ENCODE data around the gene FXN. TPM values are rescaled to one million over a fixed set of nuclear protein-coding genes. Genes with fewer than 3 reads are reported as not detected.
"Not testable (repeated sequence)": the region's sequence is repeated elsewhere in the genome, so short reads cannot be mapped to it uniquely, and the experiment has no call there.

FXN gene
- total RNA-seq (10 to 100 TPM; 12.2 to 12.9 TPM), total RNA-seq (4.6 to 28.6 (median 11.7) reads per million in 172 experiments)
- 20.7 TPM for polyA plus RNA-seq (2013, experiment 1 of 2)
- 16.8 TPM for polyA plus RNA-seq (2013, experiment 2 of 2)

GRCh38 chr9:69035438-69036308 is at the start of gene FXN:
FXN (plus strand) TSS chr9:69035752; CDS start chr9:69035783, 31 bp downstream.
- H3K27ac ChIP-seq (ENCODE audit: low read depth in 1 of 2, low read length in 2 of 2): peak within 1 kb of the TSS; percentile 35 to 58
- Mint-ChIP-seq H3K4me1 (ENCODE audit: low read depth) (peaks cover 31% of the 10 kb centered on the region), H3K4me3 (peak within 1 kb of the TSS; percentile 93), H3K36me3 (ENCODE audit: low read depth) (peaks cover 15% of the 10 kb centered on the region), H3K27me3 (no peaks in the 10 kb centered on the region), H3K9me3 (no peaks in the 10 kb centered on the region), H3K27ac (peak within 1 kb of the TSS; percentile 78)
- peak; percentile 98 for TF ChIP-seq CTCF (IDR thresholded peaks at IDR 0.05)
- peaks cover 21% of the 10 kb centered on the region for H3K4me1 ChIP-seq (ENCODE audit: insufficient read depth, low read length)
- DNase-seq (peak; percentile 56 to 90 (median 78)), ATAC-seq (ENCODE audit: poor library complexity) (peak; percentile 87)
- no peaks in the 10 kb centered on the region for H3K27me3 ChIP-seq (ENCODE audit: control insufficient read depth in 1 of 2, insufficient read depth in 2 of 2, low read length in 2 of 2)
- H3K36me3 ChIP-seq (ENCODE audit: insufficient read depth, low read length): peaks cover 4% of the 10 kb centered on the region
- POLR2A ChIA-PET: interaction anchor here (0.5 to 2.4 kb wide), 16 partner anchors 11 to 469 kb away, joined by 3 to 32 read pairs (median 4); a partner anchor contains a TSS
- H3K4me3 ChIP-seq (ENCODE audit: low read length): peak within 1 kb of the TSS; percentile 86
- intact Hi-C loops (cut with DNase I, micrococcal nuclease): loop anchor here (1.0 to 10.0 kb wide), 5 partner anchors 8 to 1219 kb away; partner anchors contain the start of gene SMC5 (in 1 of the 2)
- H3K9me3 ChIP-seq (ENCODE audit: control insufficient read depth in 1 of 2, insufficient read depth in 1 of 2, low read length in 2 of 2): peaks cover 0 to 5% of the 10 kb centered on the region in 2 experiments
- CTCF ChIA-PET: interaction anchor here (0.6 to 2.4 kb wide), 16 partner anchors 9 to 715 kb away, joined by 3 to 8 read pairs (median 3); partner anchors contain the start of gene TJP2

DNA sequence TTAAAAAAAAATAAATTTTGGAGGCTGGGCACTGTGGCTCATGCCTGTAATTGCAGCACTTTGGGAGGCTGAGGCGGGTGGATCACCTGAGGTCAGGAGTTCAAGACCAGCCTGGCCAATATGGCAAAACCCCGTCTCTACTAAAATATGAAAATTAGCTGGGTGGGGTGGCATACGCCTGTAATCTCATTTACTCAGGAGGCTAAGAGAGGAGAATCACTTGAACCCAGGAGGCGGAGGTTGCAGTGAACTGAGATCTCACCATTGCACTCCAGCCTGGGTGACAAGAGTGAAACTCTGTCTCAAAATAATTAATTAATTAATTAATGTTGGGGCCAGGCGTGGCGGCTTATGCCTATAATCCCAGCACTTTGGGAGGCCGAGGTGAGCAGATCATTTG is 48.6 kb upstream of the FXN start:
- H3K27me3 Mint-ChIP-seq; H3K4me1 Mint-ChIP-seq (ENCODE audit: low read depth); H3K9me3 Mint-ChIP-seq; H3K4me1 ChIP-seq (ENCODE audit: insufficient read depth, low read length); H3K36me3 ChIP-seq (ENCODE audit: insufficient read depth, low read length); ATAC-seq (ENCODE audit: poor library complexity); H3K4me3 Mint-ChIP-seq; H3K27me3 ChIP-seq (ENCODE audit: control insufficient read depth in 1 of 2, insufficient read depth in 2 of 2, low read length in 2 of 2); POLR2A ChIA-PET; H3K36me3 Mint-ChIP-seq (ENCODE audit: low read depth); H3K27ac ChIP-seq (ENCODE audit: low read depth in 1 of 2, low read length in 2 of 2); intact Hi-C loops (cut with DNase I, micrococcal nuclease); H3K4me3 ChIP-seq (ENCODE audit: low read length); H3K9me3 ChIP-seq (ENCODE audit: control insufficient read depth in 1 of 2, insufficient read depth in 1 of 2, low read length in 2 of 2); DNase-seq; CTCF ChIA-PET; H3K27ac Mint-ChIP-seq: not testable (repeated sequence)

DNA sequence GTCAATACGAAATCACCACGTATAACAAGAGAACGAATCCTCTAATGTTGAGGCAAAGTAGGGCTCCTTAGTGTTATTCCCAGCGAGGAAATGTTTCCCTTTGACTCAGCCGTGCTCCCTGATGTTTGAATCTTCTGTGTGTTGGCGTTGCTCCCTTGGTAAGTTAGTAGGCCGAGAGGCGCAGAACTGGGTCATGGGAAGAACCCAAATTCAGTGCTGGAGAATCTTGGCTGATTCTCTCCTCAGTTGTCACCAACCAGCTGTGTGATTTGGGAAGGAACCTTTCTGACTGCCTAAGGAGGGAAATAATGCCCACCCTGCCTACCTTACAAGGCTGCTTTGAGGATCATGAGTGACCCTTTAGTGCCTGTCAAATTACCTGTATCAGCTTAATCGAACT is 44.1 kb upstream of the FXN start:
- DNase-seq (no peak), ATAC-seq (ENCODE audit: poor library complexity) (no peak)
- Mint-ChIP-seq H3K27me3 (no peaks in the 10 kb centered on the region), H3K36me3 (ENCODE audit: low read depth) (no peaks in the 10 kb centered on the region), H3K4me3 (no peak overlapping the region), H3K4me1 (ENCODE audit: low read depth) (peaks cover 8% of the 10 kb centered on the region), H3K27ac (no peak overlapping the region), H3K9me3 (no peaks in the 10 kb centered on the region)
- no peak overlapping the region for H3K4me3 ChIP-seq (ENCODE audit: low read length)
- no peak overlapping the region for H3K27ac ChIP-seq (ENCODE audit: low read depth in 1 of 2, low read length in 2 of 2)
- no peaks in the 10 kb centered on the region for H3K27me3 ChIP-seq (ENCODE audit: control insufficient read depth in 1 of 2, insufficient read depth in 2 of 2, low read length in 2 of 2)
- no peaks in the 10 kb centered on the region for H3K4me1 ChIP-seq (ENCODE audit: insufficient read depth, low read length)
- ChIA-PET CTCF (no interaction called here), POLR2A (no interaction called here)
- no peaks in the 10 kb centered on the region for H3K36me3 ChIP-seq (ENCODE audit: insufficient read depth, low read length)
- no peaks in the 10 kb centered on the region for H3K9me3 ChIP-seq (ENCODE audit: control insufficient read depth in 1 of 2, insufficient read depth in 1 of 2, low read length in 2 of 2)
- TF ChIP-seq CTCF (IDR thresholded peaks at IDR 0.05): no peak
- intact Hi-C loops (cut with DNase I, micrococcal nuclease): loop anchor here in 1 of 2 experiments (5.0 kb wide), 1 partner anchor 209 kb away; a partner anchor contains a TSS

Data from CD4-positive, alpha-beta T cell (primary cell).